ENCODE results near the gene GNAS-AS1.

- TF ChIP-seq PAX5 (IDR thresholded peaks at IDR 0.05; ENCODE audit: insufficient read depth, low read length, severe bottlenecking) (no peak), POLR2A (IDR thresholded peaks at IDR 0.05; ENCODE audit: low read depth, low read length) (no peak), POLR2AphosphoS5 (IDR thresholded peaks at IDR 0.05; ENCODE audit: low read depth, low read length) (no peak), TAF1 (IDR thresholded peaks at IDR 0.05; ENCODE audit: low read depth, low read length) (no peak), SPI1 (IDR thresholded peaks at IDR 0.05; ENCODE audit: low read depth, low read length) (no peak), POU2F2 (IDR thresholded peaks at IDR 0.05; ENCODE audit: low read depth, low read length) (no peak)
These were observed 60.2 kb downstream of the GNAS-AS1 start for GRCh38 chr20:58790454-58790853.
